Suprapubic skin (tissue), 4 donors: ENCODE results near the gene CDH8. TPM values are rescaled to one million over a fixed set of nuclear protein-coding genes. Genes with fewer than 3 reads are reported as not detected.

Experiments used
- DNase-seq, 2 donors: peaks; one replicate each; pipeline ENCODE4 v3.0.0-alpha.2; 2019; ENCODE audit warnings: low spot score in 2 of 2
- H3K27ac ChIP-seq: fragments of 200-600 bp; sonication (generic); one replicate; pipeline ENCODE4 v1.5.1; 2019
- H3K27me3 ChIP-seq: fragments of 200-600 bp; sonication (generic); one replicate; pipeline ENCODE4 v1.5.1; 2019
- H3K36me3 ChIP-seq: fragments of 200-600 bp; sonication (generic); one replicate; pipeline ENCODE4 v1.5.1; 2019
- H3K4me1 ChIP-seq: fragments of 200-600 bp; sonication (generic); one replicate; pipeline ENCODE4 v1.5.1; 2019
- H3K4me3 ChIP-seq: fragments of 200-600 bp; sonication (generic); one replicate; pipeline ENCODE4 v1.5.1; 2019; ENCODE audit warnings: mild to moderate bottlenecking
- H3K9me3 ChIP-seq: fragments of 200-600 bp; sonication (generic); one replicate; pipeline ENCODE4 v1.5.1; 2019
- CTCF ChIP-seq, 2 donors: fragments of 200-600 bp in 1 of 2; fragments of 450-650 bp in 1 of 2; sonication (generic) in 1 of 2; IDR thresholded peaks; one replicate each; pipeline ENCODE4 v1.5.1; 2016 to 2019; ENCODE audit warnings: antibody characterized with exemption in 2 of 2, mild to moderate bottlenecking in 1 of 2, moderate library complexity in 1 of 2
- EP300 ChIP-seq: sonication (generic); formaldehyde crosslinking; IDR thresholded peaks from one replicate; pipeline ENCODE4 v1.6.1; 2017; ENCODE audit warnings: antibody characterized with exemption
- POLR2A ChIP-seq, 2 donors: fragments of 450-650 bp; IDR thresholded peaks; one replicate each; pipeline ENCODE4 v1.6.1; 2017; ENCODE audit warnings: antibody characterized with exemption in 2 of 2, mild to moderate bottlenecking in 2 of 2, moderate library complexity in 2 of 2
- POLR2AphosphoS5 ChIP-seq, 3 donors: sonication (generic); formaldehyde crosslinking; IDR thresholded peaks; one replicate each; pipeline ENCODE4 v1.6.1; 2017; ENCODE audit warnings: antibody characterized with exemption in 3 of 3
- WGBS: methylation state at CpG from one replicate; pipeline ENCODE4 v1.1.5; 2018; 5-methylcytosine and 5-hydroxymethylcytosine counted together
- total RNA-seq, 4 donors: library from RNA; depleted of rRNA; stranded (reverse); fragments of >200 nt; gene quantifications; one replicate each; pipeline ENCODE4 v1.1.0, GENCODE V29; 2016

The CDH8 gene
- total RNA-seq, 4 donors from 2014 or later = 0.42 to 5.8 (median 2.2) TPM; not detected in 1

- TF ChIP-seq EP300 = no peak
- TF ChIP-seq POLR2A (IDR thresholded peaks at IDR 0.05) = no peak
- Histone ChIP-seq H3K4me1 (no peaks in the 10 kb centered on the region), H3K9me3 (no peaks in the 10 kb centered on the region), H3K27ac (no peak overlapping the region), H3K27me3 (no peaks in the 10 kb centered on the region), H3K36me3 (no peaks in the 10 kb centered on the region), H3K4me3 (no peak overlapping the region)
- 80% methylated on average over 1 of the region's 1 CpG for WGBS
- no peak for DNase-seq
Observed at GRCh38 chr16:61901689-61902088, 134.5 kb downstream of the CDH8 start.

- TF ChIP-seq POLR2A (IDR thresholded peaks at IDR 0.05) (no peak), POLR2AphosphoS5 (IDR thresholded peaks at IDR 0.05) (no peak), CTCF (IDR thresholded peaks at IDR 0.05) (no peak), EP300 (no peak)
- H3K9me3 ChIP-seq = no peaks in the 10 kb centered on the region
- no peak overlapping the region for H3K27ac ChIP-seq
- H3K27me3 ChIP-seq = no peaks in the 10 kb centered on the region
- no peak for DNase-seq
- H3K4me1 ChIP-seq = no peaks in the 10 kb centered on the region
- no peaks in the 10 kb centered on the region for H3K36me3 ChIP-seq
- no peak overlapping the region for H3K4me3 ChIP-seq
- WGBS = 68% methylated on average over 1 of the region's 1 CpG
Observed at GRCh38 chr16:61900482-61900881, 135.8 kb downstream of the CDH8 start.

- H3K27me3 ChIP-seq = no peaks in the 10 kb centered on the region
Observed at GRCh38 chr16:61897657-61898056, 138.6 kb downstream of the CDH8 start.

GRCh38 chr16:61892531-61892930, 143.7 kb downstream of the CDH8 start:
- TF ChIP-seq POLR2AphosphoS5 (IDR thresholded peaks at IDR 0.05) (no peak), EP300 (no peak), POLR2A (IDR thresholded peaks at IDR 0.05) (no peak), CTCF (IDR thresholded peaks at IDR 0.05) (no peak)
- no peaks in the 10 kb centered on the region for H3K36me3 ChIP-seq
- WGBS = 63% methylated on average over 2 of the region's 2 CpGs

More at GRCh38 chr16:61897657-61898056, 138.6 kb downstream of the CDH8 start:
- 78% methylated on average over 3 of the region's 3 CpGs for WGBS
- Histone ChIP-seq H3K4me1 (no peaks in the 10 kb centered on the region), H3K4me3 (no peak overlapping the region), H3K27ac (no peak overlapping the region), H3K9me3 (no peaks in the 10 kb centered on the region), H3K36me3 (no peaks in the 10 kb centered on the region)
- TF ChIP-seq EP300 (no peak), POLR2A (IDR thresholded peaks at IDR 0.05) (no peak), CTCF (IDR thresholded peaks at IDR 0.05) (no peak), POLR2AphosphoS5 (IDR thresholded peaks at IDR 0.05) (no peak)
- no peak for DNase-seq

GRCh38 chr16:61891460-61891859, 144.8 kb downstream of the CDH8 start:
- DNase-seq = no peak
- Histone ChIP-seq H3K9me3 (no peaks in the 10 kb centered on the region), H3K27ac (no peak overlapping the region), H3K27me3 (no peaks in the 10 kb centered on the region), H3K4me3 (no peak overlapping the region), H3K4me1 (no peaks in the 10 kb centered on the region), H3K36me3 (no peaks in the 10 kb centered on the region)
- TF ChIP-seq POLR2AphosphoS5 (IDR thresholded peaks at IDR 0.05) = no peak
- no peak for TF ChIP-seq POLR2A (IDR thresholded peaks at IDR 0.05)
- no peak for TF ChIP-seq CTCF (IDR thresholded peaks at IDR 0.05)
- TF ChIP-seq EP300 = no peak
- 50% methylated on average over 3 of the region's 3 CpGs for WGBS

More at GRCh38 chr16:61892531-61892930, 143.7 kb downstream of the CDH8 start:
- H3K27ac ChIP-seq = no peak overlapping the region
- DNase-seq = no peak
- H3K27me3 ChIP-seq = no peaks in the 10 kb centered on the region
- no peak overlapping the region for H3K4me3 ChIP-seq
- no peaks in the 10 kb centered on the region for H3K9me3 ChIP-seq
- H3K4me1 ChIP-seq = no peaks in the 10 kb centered on the region

GRCh38 chr16:61890386-61890785, 145.9 kb downstream of the CDH8 start:
- Histone ChIP-seq H3K4me3 (no peak overlapping the region), H3K9me3 (no peaks in the 10 kb centered on the region), H3K4me1 (no peaks in the 10 kb centered on the region), H3K27ac (no peak overlapping the region), H3K36me3 (no peaks in the 10 kb centered on the region), H3K27me3 (no peaks in the 10 kb centered on the region)
- 91% methylated on average over 2 of the region's 2 CpGs for WGBS
- no peak for DNase-seq
- TF ChIP-seq POLR2A (IDR thresholded peaks at IDR 0.05) = no peak
- TF ChIP-seq CTCF (IDR thresholded peaks at IDR 0.05) = no peak
- TF ChIP-seq POLR2AphosphoS5 (IDR thresholded peaks at IDR 0.05) = no peak
- no peak for TF ChIP-seq EP300
